ENCODE data around the gene SOX1.

The SOX1 gene

GRCh38 chr13:112110479-112110878, 43.5 kb downstream of the SOX1 start:
- DNase-seq = no peak

GRCh38 chr13:112111239-112111857, 44.4 kb downstream of the SOX1 start:
- no peak for DNase-seq

GRCh38 chr13:112112534-112113276, 45.8 kb downstream of the SOX1 start:
- DNase-seq = no peak

GRCh38 chr13:112113348-112113747, 46.4 kb downstream of the SOX1 start:
- no peak for DNase-seq

DNA sequence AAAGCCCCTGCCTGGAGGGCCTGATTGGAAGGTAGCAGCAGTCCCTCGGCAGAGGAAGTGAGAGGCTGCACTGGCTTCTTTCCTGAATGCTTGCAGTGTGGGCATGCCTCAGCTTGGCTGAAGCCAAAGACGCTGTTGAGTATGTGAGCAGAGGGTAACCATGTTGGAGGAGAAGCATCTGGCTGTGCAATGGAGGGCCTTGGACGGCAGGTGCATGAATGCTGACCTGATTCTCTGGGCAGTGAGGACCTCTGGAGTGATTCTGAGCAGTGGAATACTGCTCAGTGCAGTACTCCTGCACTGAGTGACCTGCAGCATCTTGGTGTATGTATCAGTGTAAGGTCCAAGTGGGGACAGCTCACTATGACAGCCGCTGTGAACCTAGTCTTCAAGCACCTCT, 46.9 kb downstream of the SOX1 start:
- DNase-seq = no peak

DNA sequence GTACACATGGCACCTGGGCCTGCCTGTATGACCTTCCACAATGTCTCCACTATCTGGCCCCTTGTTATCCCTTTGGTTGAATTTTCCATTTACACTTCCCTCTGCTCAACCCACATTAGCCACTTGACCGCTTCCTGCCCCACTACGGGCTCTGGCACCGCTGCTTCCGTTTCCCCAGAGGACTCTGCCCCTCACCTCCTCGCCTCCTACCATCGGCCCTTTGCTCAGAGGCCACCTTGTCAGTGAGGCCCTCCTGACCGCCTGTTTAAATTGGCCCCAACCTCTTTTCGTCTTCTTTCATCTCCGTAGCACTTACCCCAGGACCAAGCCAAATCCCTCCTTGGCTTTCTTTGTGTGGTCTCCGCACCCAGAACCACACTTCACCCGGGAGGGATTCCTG, 47.4 kb downstream of the SOX1 start:
- no peak for DNase-seq

GRCh38 chr13:112115403-112116091, 48.6 kb downstream of the SOX1 start:
- no peak for DNase-seq

- no peak for DNase-seq
Measured at GRCh38 chr13:112116187-112116950, 49.4 kb downstream of the SOX1 start.

DNA sequence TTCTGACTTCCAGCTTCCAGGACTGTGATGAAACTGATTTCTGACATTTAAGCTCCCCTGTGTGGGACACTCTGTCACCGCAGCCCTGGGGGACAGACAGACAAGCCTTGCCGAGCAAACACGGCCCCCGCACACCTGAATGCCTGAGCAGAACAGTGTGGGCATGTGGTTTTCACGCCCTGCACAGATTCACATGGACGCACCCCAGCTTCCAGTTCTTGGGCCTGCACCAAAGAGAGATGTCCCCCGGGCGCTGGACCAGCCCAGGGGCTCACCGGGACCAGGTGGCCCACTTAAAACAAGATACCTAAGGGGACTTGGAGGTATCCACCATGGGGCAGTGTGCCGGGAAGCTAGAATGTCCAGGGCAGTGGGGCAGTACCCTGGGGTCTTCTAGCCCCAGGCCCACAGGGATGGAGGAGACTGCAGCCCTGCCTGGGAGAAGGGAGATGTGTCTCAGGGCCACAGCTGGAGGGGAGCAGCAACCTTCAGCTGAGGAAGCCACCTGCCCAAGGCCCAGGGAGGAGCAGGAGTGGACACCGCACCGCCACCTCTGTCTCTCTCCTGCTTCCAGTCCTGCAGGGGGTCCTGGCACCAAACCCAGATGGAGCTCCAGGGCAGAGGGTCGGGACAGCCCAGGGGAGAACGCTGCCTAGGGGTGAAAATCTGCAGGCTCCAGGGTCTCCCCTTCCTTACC, 50.5 kb downstream of the SOX1 start:
- no peak for DNase-seq

DNA sequence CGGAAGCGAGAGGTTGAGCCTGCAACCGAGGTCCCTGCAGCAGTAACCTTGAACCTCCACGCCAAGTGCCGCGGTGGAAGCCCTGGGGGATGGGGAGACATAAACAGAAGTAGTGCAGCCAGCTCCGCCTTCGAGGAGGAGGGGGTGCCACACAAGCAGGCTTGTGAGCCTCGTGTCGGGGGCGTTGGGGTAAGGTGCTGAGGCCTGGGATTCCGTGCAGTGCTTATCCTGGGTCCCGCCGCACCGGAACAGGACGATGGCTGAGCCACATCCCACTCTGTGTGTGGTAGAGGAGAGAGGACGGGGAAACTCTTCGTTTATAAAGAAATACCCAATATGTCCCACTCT, 51.0 kb downstream of the SOX1 start:
- DNase-seq = no peak

- DNase-seq = no peak
Measured at GRCh38 chr13:112118451-112119064, 51.6 kb downstream of the SOX1 start.

DNA sequence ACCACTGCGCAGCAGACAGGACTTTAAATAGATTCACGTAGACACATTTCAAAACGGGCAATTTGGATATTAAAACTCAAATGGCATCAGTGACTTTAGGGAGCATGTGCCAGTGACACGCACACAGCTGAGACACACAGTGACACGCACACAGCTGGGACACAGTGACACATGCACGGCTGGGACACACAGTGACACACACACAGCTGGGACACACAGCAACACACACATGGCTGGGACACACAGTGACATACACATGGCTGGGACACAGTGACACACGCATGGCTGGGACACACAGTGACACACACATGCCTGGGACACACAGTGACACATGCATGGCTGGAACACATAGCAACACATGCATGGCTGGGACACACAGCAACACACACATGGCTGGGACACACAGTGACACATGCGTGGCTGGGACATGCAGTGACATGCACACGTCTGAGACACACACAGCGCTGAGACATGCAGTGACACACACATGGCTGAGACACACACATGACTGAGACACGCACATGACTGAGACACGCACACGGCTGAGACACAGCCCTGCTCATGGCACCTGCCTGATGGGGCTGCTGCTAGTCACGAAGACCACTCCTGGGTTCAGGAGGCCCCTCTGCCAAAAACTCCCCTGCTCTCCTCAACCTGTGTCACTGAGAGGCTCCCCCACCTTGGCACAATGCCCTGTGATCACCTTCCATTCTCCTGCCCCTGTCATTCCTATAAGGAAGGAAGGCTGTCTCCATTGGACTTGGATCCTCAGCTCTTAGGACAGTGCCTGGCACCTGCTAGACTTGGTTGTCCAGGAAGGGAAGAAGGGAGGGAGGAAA, 52.5 kb downstream of the SOX1 start:
- DNase-seq = no peak

- DNase-seq = no peak
Measured at GRCh38 chr13:112120031-112120373, 53.1 kb downstream of the SOX1 start.

All from DMS53 (cell line).